Measurements from ENCODE around the gene NNMT.

GRCh38 chr11:114255289-114255688 is 40.9 kb upstream of the NNMT start:
- TF ChIP-seq CTCF (IDR thresholded peaks at IDR 0.05; ENCODE audit: low read length) (no peak), EZH2 (IDR thresholded peaks at IDR 0.05; ENCODE audit: borderline replicate concordance, low read length) (no peak)
